Measurements from ENCODE around the gene MERTK. TPM values are rescaled to one million over a fixed set of nuclear protein-coding genes. Genes with fewer than 3 reads are reported as not detected.

Gene MERTK
- total RNA-seq, 2 experiments from 2014 or later = 0.08 to 0.19 TPM

DNA sequence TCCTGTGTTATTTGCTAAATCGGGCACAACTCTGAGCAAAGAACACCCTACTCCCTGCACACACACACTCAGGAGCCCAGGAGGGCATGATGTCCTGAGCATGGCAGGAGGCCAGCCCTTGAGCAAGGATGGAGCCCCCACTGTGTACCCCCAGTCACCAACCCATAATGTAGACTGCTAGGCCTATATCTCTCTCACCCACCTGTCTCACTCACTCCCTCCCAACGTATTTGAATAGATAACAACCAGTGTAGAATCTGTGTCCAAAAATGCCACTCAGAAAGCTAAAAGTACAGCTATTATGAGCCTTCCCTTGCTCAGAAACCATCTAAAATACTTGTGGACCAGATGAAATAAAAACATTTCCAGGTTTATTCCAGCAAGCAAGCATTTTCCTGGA lies 29.3 kb downstream of the MERTK start:
- CTCF ChIA-PET = no interaction called here
- Histone ChIP-seq H3K27me3 (ENCODE audit: control insufficient read depth in 1 of 2, insufficient read depth in 2 of 2, low read length in 2 of 2) (peaks cover 0 to 3% of the 10 kb centered on the region in 2 experiments), H3K36me3 (ENCODE audit: insufficient read depth, low read length) (no peaks in the 10 kb centered on the region), H3K4me3 (ENCODE audit: low read length) (no peak overlapping the region), H3K27ac (ENCODE audit: low read depth in 1 of 2, low read length in 2 of 2) (no peak overlapping the region), H3K9me3 (ENCODE audit: control insufficient read depth in 1 of 2, insufficient read depth in 1 of 2, low read length in 2 of 2) (no peaks in the 10 kb centered on the region), H3K4me1 (ENCODE audit: insufficient read depth, low read length) (no peaks in the 10 kb centered on the region)
- H3K36me3 Mint-ChIP-seq (ENCODE audit: low read depth) = no peaks in the 10 kb centered on the region
- TF ChIP-seq, protein P1, sequence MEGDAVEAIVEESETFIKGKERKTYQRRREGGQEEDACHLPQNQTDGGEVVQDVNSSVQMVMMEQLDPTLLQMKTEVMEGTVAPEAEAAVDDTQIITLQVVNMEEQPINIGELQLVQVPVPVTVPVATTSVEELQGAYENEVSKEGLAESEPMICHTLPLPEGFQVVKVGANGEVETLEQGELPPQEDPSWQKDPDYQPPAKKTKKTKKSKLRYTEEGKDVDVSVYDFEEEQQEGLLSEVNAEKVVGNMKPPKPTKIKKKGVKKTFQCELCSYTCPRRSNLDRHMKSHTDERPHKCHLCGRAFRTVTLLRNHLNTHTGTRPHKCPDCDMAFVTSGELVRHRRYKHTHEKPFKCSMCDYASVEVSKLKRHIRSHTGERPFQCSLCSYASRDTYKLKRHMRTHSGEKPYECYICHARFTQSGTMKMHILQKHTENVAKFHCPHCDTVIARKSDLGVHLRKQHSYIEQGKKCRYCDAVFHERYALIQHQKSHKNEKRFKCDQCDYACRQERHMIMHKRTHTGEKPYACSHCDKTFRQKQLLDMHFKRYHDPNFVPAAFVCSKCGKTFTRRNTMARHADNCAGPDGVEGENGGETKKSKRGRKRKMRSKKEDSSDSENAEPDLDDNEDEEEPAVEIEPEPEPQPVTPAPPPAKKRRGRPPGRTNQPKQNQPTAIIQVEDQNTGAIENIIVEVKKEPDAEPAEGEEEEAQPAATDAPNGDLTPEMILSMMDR (IDR thresholded peaks at IDR 0.05) = no peak
- no peak for ATAC-seq (ENCODE audit: poor library complexity)
- no peak overlapping the region for H3K27ac Mint-ChIP-seq
- intact Hi-C loops (cut with DNase I, micrococcal nuclease) = no loop called here
- H3K27me3 Mint-ChIP-seq = no peaks in the 10 kb centered on the region
- POLR2A ChIA-PET = no interaction called here
- H3K4me1 Mint-ChIP-seq (ENCODE audit: low read depth) = no peaks in the 10 kb centered on the region
- H3K4me3 Mint-ChIP-seq = no peak overlapping the region
- no peak for DNase-seq
- no peaks in the 10 kb centered on the region for H3K9me3 Mint-ChIP-seq

DNA sequence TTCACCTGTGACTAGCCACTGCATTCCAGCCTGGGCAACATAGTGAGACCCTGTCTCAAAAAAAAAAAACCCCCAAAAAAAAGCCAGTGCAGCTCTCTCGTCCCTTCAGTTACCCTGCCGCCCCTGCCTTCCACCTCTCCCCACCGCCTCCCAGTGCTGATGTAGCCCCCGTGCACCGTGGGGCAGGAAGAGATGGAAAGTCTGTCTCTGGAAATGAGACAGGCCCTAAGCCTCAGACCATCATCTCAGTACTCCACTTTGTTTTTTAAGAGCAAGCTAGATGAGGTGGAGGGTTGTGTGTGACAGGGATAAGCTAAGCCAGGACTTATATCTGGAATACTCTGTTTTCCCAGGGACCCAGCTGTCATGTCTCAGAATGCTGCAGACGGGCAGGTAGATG lies 32.0 kb downstream of the MERTK start:
- Histone ChIP-seq H3K36me3 (ENCODE audit: insufficient read depth, low read length) (no peaks in the 10 kb centered on the region), H3K9me3 (ENCODE audit: control insufficient read depth in 1 of 2, insufficient read depth in 1 of 2, low read length in 2 of 2) (no peaks in the 10 kb centered on the region), H3K4me1 (ENCODE audit: insufficient read depth, low read length) (no peaks in the 10 kb centered on the region), H3K27ac (ENCODE audit: low read depth in 1 of 2, low read length in 2 of 2) (no peak overlapping the region), H3K4me3 (ENCODE audit: low read length) (no peak overlapping the region), H3K27me3 (ENCODE audit: control insufficient read depth in 1 of 2, insufficient read depth in 2 of 2, low read length in 2 of 2) (no peaks in the 10 kb centered on the region)
- TF ChIP-seq, protein P1 (IDR thresholded peaks at IDR 0.05) = no peak
- peaks cover 8% of the 10 kb centered on the region for H3K27me3 Mint-ChIP-seq
- no peak overlapping the region for H3K4me3 Mint-ChIP-seq
- CTCF ChIA-PET = no interaction called here
- no peaks in the 10 kb centered on the region for H3K36me3 Mint-ChIP-seq (ENCODE audit: low read depth)
- ATAC-seq (ENCODE audit: poor library complexity) = no peak
- H3K4me1 Mint-ChIP-seq (ENCODE audit: low read depth) = no peaks in the 10 kb centered on the region
- DNase-seq = no peak
- POLR2A ChIA-PET = no interaction called here
- H3K9me3 Mint-ChIP-seq = no peaks in the 10 kb centered on the region
- no peak overlapping the region for H3K27ac Mint-ChIP-seq
- intact Hi-C loops (cut with DNase I, micrococcal nuclease) = no loop called here

DNA sequence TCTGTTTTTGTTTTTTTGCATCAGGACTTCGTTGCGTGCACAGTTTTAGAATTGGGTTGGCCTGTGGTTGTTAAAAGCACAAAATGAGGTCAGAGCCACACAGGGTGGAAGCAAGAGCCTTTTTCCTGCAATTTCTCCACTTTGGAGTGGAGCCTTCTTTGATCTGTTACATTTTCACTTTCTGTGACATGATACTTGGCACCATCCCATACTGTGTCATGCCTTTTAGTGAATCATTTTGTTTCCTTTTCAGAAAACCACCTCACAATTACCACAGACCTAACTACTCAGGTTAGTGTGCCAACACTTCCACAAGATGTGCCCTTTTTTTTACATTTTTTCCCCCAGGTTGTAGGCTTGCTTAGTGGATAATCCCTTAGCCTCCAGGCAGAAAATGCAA lies 32.5 kb downstream of the MERTK start:
- Histone ChIP-seq H3K4me3 (ENCODE audit: low read length) (no peak overlapping the region), H3K27ac (ENCODE audit: low read depth in 1 of 2, low read length in 2 of 2) (no peak overlapping the region), H3K36me3 (ENCODE audit: insufficient read depth, low read length) (no peaks in the 10 kb centered on the region), H3K4me1 (ENCODE audit: insufficient read depth, low read length) (no peaks in the 10 kb centered on the region), H3K9me3 (ENCODE audit: control insufficient read depth in 1 of 2, insufficient read depth in 1 of 2, low read length in 2 of 2) (no peaks in the 10 kb centered on the region), H3K27me3 (ENCODE audit: control insufficient read depth in 1 of 2, insufficient read depth in 2 of 2, low read length in 2 of 2) (no peaks in the 10 kb centered on the region)
- Mint-ChIP-seq H3K4me3 (no peak overlapping the region), H3K9me3 (no peaks in the 10 kb centered on the region), H3K27me3 (peaks cover 8% of the 10 kb centered on the region), H3K27ac (no peak overlapping the region), H3K36me3 (ENCODE audit: low read depth) (no peaks in the 10 kb centered on the region), H3K4me1 (ENCODE audit: low read depth) (no peaks in the 10 kb centered on the region)
- peak in 1 of 14 experiments; percentile 2 for DNase-seq
- ChIA-PET CTCF (no interaction called here), POLR2A (no interaction called here)
- intact Hi-C loops (cut with DNase I, micrococcal nuclease) = no loop called here
- no peak for ATAC-seq (ENCODE audit: poor library complexity)
- TF ChIP-seq, protein P1 (IDR thresholded peaks at IDR 0.05) = no peak

Measured in CD4-positive, alpha-beta T cell (primary cell).